HG03280 (cell line): ENCODE measurements around the gene ANO1.

Source experiments
- ATAC-seq: cut with Tn5 transposase; IDR thresholded peaks from one replicate; pipeline ENCODE4 v1.9.1; 2021; ENCODE audit warnings: mild to moderate bottlenecking, moderate library complexity; ENCODE audit not compliant: unreplicated experiment

Gene ANO1

GRCh38 chr11:70158201-70158600 lies 80.1 kb downstream of the ANO1 start:
- ATAC-seq: no peak

GRCh38 chr11:70158757-70159389 lies 80.8 kb downstream of the ANO1 start:
- no peak for ATAC-seq

GRCh38 chr11:70159627-70160570 lies 81.8 kb downstream of the ANO1 start:
- no peak for ATAC-seq

GRCh38 chr11:70161043-70161625 lies 83.0 kb downstream of the ANO1 start:
- no peak for ATAC-seq

- ATAC-seq: no peak
Measured at GRCh38 chr11:70164705-70165104, 86.6 kb downstream of the ANO1 start.

GRCh38 chr11:70167120-70167519 lies 89.0 kb downstream of the ANO1 start:
- ATAC-seq: no peak

GRCh38 chr11:70167723-70168404 lies 89.7 kb downstream of the ANO1 start:
- ATAC-seq: no peak

- no peak for ATAC-seq
Measured at GRCh38 chr11:70168405-70168754, 90.3 kb downstream of the ANO1 start.

GRCh38 chr11:70169127-70169526 lies 91.0 kb downstream of the ANO1 start:
- ATAC-seq: no peak

GRCh38 chr11:70169632-70170031 lies 91.5 kb downstream of the ANO1 start:
- no peak for ATAC-seq

- no peak for ATAC-seq
Measured at GRCh38 chr11:70170596-70171210, 92.6 kb downstream of the ANO1 start.

GRCh38 chr11:70173018-70173417 lies 94.9 kb downstream of the ANO1 start:
- no peak for ATAC-seq

- no peak for ATAC-seq
Measured at GRCh38 chr11:70174547-70175235, 96.6 kb downstream of the ANO1 start.

- ATAC-seq: no peak
Measured at GRCh38 chr11:70175236-70175698, 97.2 kb downstream of the ANO1 start.

GRCh38 chr11:70176940-70177689 lies 99.0 kb downstream of the ANO1 start:
- no peak for ATAC-seq

- no peak for ATAC-seq
Measured at GRCh38 chr11:70180906-70181305, 102.8 kb downstream of the ANO1 start.

- no peak for ATAC-seq
Measured at GRCh38 chr11:70182266-70182665, 104.1 kb downstream of the ANO1 start.

- ATAC-seq: no peak
Measured at GRCh38 chr11:70183032-70183431, 104.9 kb downstream of the ANO1 start.

- no peak for ATAC-seq
Measured at GRCh38 chr11:70183483-70184176, 105.5 kb downstream of the ANO1 start.
